Hippocampal formation (tissue), 2 donors: Measurements from ENCODE around the gene ASIC2.

Experiments
- DNase-seq, 2 donors: peaks; one replicate each; lab custom pipeline; 2025; lab: John Stamatoyannopoulos, UW

ASIC2 gene

DNA sequence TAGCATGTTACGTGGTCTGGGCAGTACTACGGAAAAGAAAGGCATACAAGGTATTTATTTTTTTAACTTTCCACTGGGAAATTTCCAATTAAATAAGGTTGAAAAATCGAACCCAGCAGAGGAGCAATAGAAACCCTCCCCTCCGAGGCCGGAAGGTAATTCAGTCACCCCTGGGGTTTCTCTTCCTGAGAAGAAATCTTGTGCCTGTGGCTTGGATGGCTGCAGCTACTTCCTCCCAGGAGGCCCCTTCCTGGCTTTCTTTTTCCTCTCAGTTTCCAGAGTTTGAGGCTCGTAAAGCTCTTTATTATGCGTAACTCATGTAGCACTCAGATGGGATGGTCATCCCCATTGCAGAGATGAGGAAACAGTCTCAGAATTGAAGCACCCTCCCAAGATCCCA is 140.3 kb downstream of the ASIC2 start:
- DNase-seq: no peak

DNA sequence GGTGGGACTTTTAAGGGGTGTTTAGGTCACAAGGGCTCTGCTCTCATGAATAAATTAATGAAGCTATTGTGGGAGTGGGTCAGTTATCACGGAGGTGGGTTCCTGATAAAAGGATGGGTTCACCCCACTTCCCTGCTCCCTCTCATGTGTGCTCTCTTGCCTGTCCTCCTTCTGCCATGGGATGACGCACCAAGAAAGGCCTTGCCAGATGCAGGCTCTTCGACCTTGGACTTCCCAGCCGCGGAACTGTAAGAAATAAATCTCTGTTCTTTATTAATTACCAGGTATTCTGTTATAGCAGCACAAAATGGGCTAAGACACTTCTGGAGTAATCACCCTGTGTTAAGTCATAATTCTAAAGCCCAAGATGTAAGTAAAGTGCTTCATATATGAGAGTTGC is 141.5 kb downstream of the ASIC2 start:
- DNase-seq: no peak

DNA sequence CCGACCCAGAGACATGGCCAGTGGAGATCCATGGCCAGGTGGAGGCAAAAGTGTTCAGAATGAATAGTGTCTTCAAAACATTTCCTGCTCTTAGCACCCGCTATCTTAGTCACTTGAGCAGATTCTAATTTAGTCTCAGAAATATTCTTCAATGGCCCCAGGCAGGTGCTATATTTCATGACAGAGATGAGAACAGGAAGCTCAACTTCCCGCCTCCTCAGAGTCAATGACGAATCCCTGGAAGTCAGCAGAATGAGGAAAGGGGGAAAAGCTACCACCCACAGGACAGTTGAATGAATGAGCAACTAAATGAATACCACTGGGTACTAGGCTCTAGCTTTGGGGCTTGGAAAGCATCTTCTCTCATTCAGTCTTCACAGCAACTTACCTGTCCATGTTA is 147.2 kb downstream of the ASIC2 start:
- DNase-seq: no peak

DNA sequence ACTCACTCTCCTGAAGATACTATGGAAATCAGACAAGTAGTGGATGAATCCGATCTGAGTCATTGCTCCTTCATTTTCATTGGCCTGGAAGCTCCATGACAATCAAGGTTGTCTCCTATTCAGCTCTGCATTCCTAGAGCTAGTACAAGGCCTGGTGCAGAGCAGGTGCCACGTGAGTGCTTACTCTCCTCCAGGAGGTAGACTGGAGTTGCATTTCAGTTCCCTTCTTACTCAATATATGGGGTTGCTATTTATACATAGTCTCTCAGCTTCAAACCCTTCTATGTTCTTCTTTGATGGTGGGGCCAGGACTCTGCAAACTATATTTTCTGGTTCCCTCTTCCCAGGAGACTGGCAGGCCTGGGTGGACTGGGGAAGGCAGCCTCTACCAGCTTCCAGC is 148.3 kb downstream of the ASIC2 start:
- DNase-seq: no peak

DNA sequence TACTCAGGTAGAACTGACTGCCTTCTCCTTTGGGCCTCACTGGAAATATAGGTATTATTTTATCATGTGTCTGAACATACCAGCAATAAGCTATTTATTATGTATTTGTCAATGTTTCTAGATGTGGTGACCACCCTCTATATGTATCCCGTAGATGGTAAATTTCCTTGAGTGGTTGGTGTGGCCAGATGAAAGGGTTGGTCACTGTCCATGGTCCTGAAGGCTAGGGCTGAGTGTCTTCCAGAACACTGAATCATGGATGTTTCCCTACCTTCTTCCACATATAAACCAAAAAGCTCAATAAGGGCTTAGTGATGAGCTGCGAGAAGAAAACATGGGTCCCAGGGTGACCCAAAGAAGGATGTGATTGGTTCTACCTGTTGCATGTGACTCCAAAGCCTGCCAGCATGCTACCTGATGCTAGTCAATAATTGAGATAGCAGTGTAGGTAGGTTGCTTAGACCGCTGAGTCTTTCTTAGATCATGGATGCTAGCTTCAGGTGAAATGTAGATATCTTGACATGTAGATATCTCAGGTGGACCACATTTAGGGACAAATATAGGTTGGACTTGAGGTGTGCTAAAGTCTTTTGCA is 150.3 kb downstream of the ASIC2 start:
- DNase-seq: no peak

DNA sequence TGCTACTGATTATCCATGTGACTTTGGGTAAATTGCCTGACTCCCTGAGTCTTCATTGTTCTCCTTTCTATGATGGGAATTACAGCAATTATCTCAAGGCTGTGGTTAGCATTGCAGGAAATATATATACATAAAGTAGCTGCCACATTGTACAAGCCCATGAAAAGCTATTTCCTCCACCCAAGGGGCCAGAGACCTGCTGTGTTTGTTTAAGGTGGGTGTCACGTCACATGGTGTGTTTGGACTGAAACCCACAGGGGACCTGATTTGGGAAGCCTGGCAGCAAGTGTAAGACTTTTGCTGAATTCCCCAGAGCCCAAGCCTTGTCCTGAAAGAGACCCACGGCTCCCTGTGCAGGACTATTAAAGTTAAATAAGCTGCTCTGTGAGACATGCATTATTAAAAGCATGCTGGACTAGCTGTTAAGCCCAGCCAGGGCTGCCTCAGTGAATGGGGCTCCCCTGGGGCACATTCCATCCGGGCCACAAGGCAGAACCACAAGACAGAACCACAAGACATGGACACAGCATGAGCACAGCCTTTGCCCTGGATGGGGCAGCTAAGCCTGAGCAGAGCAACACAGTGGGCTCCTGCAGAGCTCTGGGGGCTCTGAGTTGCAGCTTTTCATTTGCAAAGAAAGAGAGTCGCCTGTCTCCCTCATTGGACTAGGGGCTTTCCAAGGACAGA is 152.5 kb downstream of the ASIC2 start:
- no peak for DNase-seq

DNA sequence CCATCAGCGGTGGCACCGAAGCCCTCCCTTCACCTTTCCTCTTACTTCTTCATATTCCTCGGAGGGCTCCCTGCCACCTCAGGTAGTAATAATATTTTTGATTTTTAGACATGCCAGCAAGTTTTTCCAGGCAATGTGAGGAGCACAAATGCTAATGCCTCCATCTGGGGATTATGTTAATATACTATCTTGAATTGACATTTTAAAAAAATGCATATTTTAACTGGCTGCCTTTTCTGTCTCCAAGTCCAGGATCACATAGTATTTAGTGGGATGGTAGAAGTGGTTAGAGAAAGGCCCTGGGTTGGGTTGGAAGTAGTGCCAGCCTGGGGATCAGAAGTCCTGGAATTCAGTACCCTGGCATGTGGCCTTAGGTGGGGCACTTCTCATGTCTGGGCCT is 154.5 kb downstream of the ASIC2 start:
- DNase-seq: no peak

DNA sequence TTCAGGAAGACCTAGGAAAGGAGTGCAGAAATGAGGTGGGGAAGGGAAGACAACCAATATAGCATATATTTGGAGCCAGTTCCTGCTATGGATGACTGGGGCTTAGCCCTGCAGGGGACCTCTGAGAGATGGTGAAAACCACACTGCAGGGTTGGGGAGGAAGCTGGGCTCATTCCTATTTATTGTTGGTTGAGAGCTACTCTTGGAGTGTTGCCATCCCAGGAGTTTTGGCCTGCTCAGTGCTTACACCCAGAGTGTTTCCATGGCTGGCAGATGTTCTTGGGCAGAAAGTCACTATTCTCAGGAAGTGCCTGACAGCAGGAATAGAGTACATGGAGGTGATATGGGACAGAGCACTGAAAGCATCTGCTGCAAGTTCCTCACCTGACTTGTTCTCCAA is 155.7 kb downstream of the ASIC2 start:
- DNase-seq: no peak

DNA sequence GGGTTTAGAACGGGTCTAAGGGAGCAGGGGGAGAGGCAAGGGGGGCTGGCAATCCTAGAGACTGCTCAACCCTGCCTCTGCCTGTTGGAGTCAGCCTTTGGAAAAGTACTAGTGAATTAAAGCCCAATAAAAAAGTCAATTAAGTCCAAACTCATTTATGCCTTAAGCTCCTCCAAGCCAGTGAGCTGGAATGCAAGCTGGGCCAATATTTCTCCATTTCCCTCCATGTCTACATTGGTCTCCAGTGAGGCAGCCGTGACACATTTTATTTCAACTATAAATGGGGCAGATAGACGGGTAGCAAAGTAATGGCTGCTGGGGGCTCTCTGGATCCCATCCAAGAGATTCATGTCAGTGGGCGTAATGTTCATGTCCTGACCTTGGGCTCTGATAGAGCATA is 157.4 kb downstream of the ASIC2 start:
- no peak for DNase-seq

DNA sequence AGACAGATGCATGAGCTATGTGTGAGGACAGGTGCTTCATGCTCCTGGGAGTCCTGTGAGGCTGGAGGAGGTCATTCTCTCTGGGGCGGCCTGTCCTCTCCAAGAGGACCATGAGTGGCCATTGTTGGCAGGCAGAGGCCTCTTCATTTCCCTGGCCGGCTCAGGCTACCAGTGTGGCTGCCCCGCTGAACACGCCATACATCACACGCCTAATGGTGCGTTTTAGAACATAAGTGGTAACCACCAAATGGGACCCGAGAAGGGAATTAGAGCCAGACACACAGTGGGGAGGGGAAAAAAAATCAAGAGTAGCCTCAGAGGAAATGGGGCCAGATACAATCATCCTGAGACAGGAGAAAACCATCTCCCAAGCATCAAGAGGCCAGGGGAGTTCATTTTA is 161.5 kb downstream of the ASIC2 start:
- DNase-seq: no peak

DNA sequence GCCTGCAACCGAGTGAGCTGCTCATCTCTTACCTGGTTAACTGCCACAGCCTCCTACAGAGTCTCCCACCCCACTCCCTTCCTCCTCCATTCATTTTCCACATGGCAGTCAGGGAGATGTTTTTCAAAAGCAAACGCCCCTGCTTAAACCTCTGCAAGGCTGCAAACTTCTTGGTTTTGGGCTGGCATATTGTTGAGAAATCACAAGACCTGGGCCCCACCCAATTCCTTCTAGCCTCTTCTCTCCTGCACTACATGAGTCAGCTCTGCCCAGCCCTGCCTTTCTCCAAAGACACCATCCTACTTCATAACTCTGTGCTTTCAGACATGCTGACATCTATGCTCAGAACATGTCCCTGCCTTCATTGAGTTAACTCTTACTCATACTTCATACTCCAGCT is 165.4 kb downstream of the ASIC2 start:
- DNase-seq: no peak

DNA sequence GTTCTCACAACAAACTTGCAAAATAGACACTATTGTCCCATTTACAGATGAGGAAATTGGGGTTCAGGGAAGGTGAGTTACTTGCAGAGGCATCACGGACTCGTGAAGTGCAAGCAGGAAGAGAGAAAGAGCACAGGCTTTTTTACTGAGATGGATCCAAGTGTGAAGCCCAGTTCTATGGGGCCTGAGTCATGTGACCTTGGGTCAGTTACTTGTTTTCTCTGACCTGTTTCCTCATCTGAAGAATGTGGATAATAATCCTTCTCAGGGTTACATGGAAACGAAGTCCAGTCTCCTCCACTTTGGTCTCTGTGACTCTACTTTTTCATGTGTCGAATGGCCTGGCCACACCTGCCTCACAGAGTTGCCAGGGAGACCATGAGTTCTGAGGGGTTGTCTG is 167.0 kb downstream of the ASIC2 start:
- DNase-seq: no peak

DNA sequence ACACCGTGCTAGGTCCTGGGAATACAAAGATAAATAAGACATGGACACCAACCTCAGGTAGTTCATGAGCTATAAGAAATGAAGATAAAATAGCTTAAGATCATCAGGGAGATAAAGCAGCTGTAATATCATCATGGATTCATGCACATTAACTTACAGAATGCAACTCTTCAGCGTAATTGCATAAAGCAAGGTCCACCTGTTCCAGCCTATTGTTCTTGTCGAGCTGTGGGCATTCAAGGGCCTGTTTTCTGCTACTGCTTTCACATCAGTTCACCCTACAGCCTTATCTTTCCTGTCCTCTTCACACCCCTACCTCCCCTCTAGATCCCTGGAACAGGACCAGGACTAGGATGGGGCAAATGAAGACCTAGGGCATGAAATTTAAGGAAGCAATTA is 167.5 kb downstream of the ASIC2 start:
- no peak for DNase-seq

DNA sequence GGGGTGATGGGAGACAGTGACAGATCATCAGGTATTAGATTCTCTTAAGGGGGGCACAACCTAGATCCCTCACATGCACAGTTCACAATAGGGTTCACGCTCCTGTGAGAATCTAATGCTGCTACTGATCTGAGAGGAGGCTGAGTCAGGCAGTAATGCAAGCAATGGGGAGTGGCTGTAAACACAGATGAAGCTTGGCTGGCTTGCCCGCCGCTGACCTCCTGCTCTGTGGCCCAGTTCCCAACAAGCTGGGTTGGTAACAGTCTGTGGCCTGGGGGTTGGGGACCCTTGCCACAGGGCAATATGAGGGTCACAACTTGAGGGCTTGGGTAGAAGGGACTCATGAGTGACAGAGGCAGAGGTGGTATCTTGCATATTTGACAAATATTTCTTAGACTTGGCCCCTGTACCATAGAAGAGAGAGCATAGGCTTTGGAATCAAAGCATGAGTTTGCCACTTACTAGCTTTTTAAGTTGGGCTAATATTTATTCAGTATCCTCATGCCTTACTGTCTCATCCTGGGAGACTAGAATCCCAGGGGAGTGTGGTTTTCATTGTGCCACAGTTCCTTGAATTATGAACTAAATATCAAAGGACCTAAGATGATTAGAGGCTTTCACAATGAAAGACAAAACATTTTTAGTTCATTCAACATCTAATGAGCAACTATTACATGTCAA is 168.1 kb downstream of the ASIC2 start:
- no peak for DNase-seq

DNA sequence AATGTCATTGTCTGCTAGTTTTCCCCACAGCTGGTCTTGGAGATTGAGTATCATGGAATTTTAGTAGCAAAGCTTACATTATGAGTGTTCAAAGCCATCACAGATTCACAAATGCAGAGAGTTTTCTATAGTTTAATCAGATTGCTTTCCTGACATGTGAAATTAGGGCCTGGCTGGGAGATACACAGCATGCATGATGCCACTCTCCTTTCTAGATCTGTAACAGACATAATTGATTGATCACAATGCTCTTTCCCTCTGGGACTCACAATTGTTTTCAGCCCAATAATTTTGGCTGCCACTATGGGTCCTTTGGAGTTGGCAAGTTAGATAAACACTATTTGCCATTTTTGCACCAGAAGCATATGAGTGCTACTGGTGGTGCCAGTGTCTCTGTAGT is 168.9 kb downstream of the ASIC2 start:
- DNase-seq: no peak

DNA sequence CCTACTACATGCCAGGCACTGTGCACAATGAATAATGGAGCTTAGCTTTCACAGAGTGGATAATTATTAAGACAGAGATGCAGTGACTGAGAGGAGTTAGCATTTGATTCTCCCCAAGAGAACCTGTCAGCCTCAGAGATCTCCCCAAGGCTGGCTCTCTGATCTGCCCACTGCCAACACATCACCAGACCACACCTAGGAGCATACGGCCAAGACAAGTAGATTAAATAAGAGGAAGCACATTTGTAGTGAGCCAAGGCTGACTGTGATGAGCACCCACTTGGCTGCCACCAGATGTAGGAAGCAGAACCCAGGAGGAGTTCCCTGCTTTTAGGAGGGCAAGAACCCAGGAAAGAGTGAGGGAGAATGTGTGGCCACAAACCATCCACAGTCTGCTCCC is 171.3 kb downstream of the ASIC2 start:
- DNase-seq: no peak

DNA sequence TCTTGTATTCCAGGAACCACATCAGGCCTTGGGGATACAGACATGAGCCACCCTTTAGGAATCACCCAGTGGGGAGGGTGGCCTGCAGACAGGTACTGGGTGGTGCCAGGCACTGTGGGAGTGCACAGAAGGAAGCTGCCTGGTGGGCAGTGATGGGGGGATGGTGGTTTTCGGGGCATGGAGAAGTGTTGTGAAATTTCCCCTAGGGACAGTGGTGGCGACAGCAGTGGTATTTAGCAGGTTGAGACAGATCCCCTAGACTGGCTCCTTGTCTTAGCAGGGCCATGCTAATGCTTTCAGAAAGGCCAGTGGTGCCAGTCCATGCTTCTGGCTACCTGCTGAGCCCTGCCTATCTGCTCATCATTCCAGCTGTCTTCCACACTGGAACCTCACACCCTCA is 171.8 kb downstream of the ASIC2 start:
- DNase-seq: no peak

DNA sequence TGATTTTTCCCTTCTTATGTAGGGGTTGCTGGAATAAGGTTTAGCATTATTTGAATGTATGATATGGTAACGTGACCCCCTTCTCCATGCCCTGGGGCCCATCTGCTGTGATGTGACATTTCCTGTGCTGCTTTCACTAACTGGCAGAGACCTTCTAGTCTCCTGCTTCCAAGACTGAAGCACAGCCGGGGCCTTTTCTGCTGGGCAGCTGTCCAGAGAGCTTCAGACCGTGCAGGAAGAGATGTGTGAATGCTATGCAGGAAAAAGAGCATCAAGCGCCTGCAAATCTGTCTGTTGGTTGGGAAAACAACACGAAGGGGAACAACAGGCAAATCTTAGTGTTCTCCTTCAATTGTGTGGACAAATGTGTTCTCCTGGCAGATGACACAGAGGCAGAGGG is 173.0 kb downstream of the ASIC2 start:
- DNase-seq: no peak

DNA sequence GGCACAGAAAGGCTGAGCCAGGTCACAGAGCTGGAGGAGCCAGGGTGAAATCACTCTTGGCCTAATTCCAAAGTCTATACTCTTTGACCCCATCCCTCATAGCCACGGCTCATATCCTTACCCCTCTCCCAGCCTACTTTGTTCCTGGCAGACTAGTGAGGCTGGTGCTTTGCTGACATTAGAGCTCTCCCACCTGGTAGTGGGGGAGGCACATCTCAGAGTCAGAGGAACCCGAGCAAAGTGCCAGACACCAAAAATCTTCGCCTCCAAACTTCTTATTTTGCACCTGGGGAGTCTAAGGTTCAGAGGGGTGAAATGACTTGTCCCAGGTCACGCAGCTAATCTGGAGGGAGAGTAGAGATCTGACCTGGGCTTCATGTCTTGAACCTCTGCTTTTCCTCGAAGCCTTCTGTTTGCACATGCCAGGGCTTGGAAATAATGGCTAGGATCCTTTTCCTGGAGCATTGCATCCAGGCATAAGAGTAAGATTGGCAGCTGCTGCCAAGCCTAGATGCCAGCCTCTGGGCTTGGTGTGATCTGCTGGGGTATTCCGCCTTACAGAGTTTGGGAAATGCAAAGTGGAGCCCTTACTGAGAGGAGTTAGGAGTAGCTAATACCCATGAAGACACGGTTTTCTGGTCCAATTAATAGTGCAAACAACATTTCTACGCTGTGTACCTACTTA is 174.6 kb downstream of the ASIC2 start:
- DNase-seq: no peak

DNA sequence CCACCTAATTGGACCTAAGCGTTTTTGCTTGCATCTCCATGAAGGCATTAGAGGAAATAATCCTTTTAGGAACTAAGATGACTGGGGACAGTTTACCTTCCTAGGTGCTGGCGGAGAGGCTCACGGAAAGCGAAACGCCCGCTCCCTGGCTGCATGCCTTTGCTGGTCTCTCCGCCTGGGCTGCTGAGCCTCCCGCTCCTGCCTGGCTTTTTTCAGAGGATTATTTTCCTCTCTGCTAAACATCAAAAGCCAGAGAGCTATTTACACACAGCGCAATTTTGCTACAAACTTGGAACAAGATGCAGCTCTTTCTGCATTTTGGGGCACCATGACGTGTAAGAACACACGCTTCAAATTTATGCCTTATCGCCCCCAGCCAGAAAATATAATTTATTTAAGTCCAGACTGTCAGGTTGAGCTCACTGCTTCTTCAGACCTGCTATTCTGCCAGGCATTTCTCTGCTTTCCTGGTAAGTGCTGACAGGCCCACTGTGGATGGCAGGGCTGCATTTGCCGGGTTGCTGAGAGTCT is 177.0 kb downstream of the ASIC2 start:
- DNase-seq: no peak

DNA sequence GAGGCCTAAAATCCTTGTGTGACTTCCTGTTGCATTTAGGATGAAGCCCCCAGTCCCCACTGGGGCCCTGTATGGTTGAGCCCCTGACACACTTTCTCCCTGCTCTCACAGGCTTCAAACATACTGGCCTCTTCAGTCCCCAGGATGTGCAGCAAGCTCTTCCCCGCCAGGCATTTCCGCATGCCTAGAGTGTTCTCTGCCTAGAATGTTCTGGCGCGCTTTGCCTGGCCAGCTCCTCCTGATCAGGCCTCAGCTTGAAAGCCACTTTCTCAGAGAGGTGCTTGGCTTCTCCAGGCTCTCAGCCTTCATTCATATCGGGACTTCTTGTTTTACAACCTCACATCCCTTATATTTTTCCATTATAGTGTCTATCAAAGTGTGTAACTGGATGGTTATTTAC is 177.7 kb downstream of the ASIC2 start:
- no peak for DNase-seq

DNA sequence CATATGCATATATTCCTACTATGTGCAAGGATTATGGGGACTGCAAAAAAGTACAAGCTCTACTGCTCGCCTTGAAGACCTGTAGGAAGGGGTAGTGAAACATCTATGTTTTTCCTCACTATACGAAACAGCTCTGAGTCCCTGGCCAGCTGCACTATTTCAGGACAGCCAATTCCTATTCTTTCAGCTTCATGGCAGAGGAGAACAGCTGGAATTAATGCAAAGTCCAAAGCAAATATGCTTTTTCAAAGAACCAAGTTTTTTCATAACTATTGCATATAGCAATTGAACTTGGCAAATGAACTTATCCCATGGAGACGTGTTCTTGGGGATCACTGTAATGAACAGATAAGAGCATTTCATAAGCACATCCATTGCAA is 179.1 kb downstream of the ASIC2 start:
- DNase-seq: no peak
